Esophagus squamous epithelium (tissue), 4 donors: ENCODE results near the gene CATSPER4.

Source experiments
- POLR2A ChIP-seq, 4 donors: fragments of 450-650 bp; IDR thresholded peaks; one replicate each; pipeline ENCODE4 v1.6.1; 2017; ENCODE audit warnings: antibody characterized with exemption in 4 of 4, mild to moderate bottlenecking in 4 of 4, moderate library complexity in 3 of 4
- TF ChIP-seq, protein P1 (sequence below), 6 experiments: fragments of 450-650 bp in 4 of 6; fragments of 200-600 bp in 2 of 6; sonication (generic) in 2 of 6; IDR thresholded peaks; one replicate each; pipeline ENCODE4 v1.5.1; 2016 to 2019; ENCODE audit warnings: antibody characterized with exemption in 6 of 6, mild to moderate bottlenecking in 4 of 6, moderate library complexity in 4 of 6

GRCh38 chr1:26175346-26175745 lies 15.1 kb upstream of the CATSPER4 start:
- TF ChIP-seq, protein P1, sequence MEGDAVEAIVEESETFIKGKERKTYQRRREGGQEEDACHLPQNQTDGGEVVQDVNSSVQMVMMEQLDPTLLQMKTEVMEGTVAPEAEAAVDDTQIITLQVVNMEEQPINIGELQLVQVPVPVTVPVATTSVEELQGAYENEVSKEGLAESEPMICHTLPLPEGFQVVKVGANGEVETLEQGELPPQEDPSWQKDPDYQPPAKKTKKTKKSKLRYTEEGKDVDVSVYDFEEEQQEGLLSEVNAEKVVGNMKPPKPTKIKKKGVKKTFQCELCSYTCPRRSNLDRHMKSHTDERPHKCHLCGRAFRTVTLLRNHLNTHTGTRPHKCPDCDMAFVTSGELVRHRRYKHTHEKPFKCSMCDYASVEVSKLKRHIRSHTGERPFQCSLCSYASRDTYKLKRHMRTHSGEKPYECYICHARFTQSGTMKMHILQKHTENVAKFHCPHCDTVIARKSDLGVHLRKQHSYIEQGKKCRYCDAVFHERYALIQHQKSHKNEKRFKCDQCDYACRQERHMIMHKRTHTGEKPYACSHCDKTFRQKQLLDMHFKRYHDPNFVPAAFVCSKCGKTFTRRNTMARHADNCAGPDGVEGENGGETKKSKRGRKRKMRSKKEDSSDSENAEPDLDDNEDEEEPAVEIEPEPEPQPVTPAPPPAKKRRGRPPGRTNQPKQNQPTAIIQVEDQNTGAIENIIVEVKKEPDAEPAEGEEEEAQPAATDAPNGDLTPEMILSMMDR (IDR thresholded peaks at IDR 0.05) = no peak
- no peak for TF ChIP-seq POLR2A (IDR thresholded peaks at IDR 0.05)
